Measurements from ENCODE around the gene POC1A.
A peak's percentile ranks its signal among the peaks of the same experiment; 100 is the strongest.

The POC1A gene

DNA sequence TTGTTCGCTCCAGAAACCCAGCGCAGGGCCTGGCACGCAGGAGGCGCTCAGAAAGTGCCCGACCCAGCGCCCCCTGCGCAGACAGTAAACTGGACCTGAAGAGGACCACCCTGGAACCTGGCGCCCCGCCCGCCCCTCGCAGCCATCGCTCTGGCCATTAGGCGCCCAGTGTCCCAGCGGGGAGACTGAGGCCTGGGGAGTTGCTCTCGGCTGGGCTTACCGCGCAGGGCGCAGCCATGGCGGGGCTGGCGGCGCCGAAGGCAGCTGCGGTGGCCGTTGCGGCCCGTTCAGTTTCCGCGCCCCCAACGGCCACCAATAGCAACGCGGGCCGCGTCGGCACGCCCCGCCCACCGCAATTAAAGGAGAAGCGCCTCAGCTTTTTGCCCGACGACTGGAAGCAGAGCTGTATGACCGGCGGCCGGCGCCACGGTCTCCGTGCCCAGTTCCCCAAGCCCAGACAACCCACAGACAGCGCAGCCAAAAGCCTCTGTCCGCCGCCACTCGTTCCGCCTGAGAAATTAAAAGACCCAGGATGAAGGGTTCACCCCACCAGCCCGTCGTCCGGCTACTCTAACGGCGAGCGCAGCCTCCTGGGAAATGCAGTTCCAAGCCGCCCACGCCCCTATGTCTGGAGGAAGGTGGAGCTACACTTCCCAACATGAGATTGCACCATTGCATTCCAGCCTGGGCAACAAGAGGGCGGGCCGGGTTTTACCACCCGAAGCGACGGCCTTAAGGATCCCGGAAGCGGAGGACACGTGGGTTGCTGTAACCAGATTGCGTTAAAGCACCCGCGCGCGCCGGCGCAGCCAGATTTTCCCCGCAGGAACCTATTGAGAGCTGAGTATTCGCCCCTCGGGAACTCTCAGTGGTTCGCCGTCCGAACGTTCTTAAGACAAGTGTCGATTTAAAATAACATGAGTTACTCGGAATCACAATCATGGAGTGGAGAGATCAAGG lies at the start of gene POC1A:
POC1A (minus strand) TSS at position 289 of the 960 bp plus-strand sequence; CDS start at position 238, 51 bp downstream.
- peak; percentile 66 to 70 for DNase-seq (ENCODE audit: low read depth in 2 of 2)

DNA sequence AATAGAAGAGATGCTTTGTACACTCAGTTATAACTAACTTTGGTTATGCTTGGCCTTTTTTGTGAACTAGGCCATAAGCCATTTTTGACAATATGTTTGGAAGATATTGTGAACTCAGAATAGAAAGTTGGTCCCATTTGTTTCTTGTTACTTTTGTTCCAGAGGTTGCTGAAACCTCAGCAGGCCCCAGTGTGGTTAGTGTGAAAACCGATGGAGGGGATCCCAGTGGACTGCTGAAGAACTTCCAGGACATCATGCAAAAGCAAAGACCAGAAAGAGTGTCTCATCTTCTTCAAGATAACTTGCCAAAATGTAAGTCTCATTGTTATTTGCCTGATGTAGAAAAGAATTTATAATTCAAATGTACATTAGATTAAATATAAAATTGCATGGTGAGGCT lies 49.5 kb upstream of the POC1A start:
- no peak for DNase-seq (ENCODE audit: low read depth in 2 of 2)

DNA sequence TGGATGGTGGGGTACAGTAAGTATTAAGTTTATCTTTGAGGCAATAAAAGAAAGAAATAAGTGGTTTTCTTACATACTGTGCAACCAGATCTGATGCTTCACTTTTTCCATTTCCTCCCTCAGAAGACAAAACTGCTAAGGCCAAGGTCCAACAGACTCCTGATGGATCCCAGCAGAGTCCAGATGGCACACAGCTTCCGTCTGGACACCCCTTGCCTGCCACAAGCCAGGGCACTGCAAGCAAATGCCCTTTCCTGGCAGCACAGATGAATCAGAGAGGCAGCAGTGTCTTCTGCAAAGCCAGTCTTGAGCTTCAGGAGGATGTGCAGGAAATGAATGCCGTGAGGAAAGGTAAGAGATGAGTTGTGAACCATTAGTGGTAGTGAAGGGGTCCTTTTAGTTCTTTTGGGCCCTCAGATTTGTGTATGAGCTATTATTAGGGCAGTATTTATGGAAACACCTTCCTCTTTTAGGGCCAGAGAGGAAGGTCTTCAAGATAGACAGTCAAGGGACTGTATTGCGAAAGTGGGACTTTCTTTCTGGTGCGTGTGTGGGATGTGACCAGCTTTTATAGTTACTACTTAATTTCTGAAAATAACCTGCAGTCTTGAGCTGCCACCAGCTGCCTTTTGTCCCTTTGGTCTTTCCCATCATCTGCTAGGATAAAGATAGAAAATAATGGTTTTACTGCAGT lies 48.3 kb upstream of the POC1A start:
- no peak for DNase-seq (ENCODE audit: low read depth in 2 of 2)

DNA sequence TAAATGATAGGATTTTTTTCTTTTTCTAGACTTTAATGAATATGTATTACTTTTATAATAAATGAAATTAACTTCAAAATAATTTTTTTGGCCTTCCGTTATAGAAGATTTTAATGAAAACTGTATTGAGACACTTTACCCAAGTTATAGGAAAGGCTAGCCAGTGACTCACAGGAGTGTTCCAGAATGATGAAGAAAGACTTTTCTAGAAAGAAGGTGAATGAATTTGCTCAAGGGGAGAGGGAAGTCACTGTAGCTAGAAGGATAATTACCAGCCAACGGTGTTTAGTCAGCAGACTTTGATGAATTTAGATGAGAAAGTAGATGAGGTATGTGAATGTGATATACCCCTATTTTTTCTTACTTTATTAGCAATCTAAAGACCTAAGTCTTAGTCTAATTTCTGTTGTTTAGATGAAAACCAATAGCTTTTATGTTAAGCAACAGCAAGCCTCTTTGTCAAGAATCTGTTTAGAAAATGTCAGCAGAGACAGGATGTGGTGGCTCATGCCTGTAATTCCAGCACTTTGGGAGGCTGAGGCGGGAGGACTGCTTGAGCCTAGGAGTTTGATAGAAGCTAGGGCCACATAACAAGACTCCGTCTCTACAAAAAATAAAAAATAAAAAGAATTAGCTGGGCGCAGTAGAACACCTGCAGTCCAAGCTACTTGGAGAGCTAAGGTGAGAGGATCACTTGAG lies 46.9 kb upstream of the POC1A start:
- DNase-seq (ENCODE audit: low read depth in 2 of 2) = no peak

DNA sequence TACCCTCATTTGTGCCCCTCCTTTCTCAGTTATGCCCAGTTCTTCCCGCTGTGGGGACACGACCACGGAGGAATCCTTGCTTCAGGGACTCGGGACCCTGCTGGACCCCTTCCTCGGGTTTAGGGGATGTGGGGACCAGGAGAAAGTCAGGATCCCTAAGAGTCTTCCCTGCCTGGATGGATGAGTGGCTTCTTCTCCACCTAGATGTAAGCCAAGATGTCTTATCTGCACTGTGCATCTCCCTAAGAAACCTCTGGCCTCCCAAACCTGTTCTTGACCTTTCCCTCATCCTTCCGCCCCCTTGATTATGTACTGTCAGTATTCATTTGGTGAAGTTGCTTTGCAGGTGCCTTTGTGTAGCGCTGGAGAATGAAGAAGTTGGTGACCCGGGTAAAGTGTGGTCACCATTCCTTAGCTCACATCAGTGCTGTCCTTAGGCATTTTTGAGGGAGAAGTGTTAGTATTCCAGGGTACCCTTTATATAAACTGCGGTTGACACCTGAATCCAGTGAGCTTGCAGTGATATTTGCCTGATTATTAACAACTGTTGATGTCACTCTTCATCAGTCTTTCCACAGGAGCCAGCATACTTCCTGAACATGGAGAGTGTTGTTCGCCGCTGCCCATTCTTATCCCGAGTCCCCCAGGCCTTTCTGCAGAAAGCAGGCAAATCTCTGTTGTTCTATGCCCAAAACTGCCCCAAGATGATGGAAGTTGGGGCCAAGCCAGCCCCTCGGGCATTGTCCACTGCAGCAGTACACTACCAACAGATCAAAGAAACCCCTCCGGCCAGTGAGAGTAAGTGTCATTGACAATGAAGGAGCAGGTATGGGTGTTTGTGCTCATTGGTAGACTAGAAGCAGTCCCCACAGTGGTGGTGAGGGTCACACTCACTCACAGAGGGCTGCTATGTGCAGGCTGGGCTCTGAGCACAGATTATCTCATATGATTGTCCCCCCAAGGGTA lies 44.7 kb upstream of the POC1A start:
- DNase-seq (ENCODE audit: low read depth in 2 of 2) = no peak

DNA sequence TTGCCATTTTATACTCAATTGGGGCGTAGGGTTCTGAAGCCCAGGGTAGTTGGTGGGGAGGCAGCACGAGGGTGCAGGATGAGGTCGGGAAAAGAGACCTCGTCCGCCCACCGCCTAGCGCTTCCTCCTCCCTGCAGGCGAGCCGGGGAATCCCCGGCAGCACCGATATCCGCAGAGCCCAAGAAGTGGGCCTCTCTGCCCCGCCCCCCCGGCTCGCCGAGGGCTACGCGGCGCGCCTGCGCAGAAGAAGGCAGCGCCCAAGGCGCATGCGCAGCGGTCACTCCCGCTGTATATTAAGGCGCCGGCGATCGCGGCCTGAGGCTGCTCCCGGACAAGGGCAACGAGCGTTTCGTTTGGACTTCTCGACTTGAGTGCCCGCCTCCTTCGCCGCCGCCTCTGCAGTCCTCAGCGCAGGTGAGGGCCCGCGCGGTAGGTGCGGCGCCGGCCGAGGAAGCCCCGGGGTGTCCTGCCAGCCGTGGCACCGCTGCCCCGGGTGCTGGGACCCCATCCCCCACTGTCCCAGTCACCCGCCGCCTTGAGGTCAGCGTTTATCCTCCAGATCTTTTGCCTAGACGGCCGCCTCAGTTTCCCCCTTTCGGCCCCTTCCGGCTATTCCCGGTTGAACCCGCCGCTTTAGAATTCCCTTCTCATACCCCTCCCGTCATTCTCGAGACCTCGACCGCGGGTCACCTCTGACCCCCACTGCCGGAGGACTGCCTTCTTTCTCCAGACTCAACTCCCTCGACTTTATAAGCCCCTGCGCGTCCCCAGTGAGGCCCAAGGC lies 43.8 kb upstream of the POC1A start, which contains the start of gene ALAS1:
ALAS1 (plus strand) TSS at position 319 of the 784 bp plus-strand sequence. CDS start 1,082 bp downstream, outside the sequence.
- DNase-seq (ENCODE audit: low read depth in 2 of 2) = peak; percentile 85 to 92

DNA sequence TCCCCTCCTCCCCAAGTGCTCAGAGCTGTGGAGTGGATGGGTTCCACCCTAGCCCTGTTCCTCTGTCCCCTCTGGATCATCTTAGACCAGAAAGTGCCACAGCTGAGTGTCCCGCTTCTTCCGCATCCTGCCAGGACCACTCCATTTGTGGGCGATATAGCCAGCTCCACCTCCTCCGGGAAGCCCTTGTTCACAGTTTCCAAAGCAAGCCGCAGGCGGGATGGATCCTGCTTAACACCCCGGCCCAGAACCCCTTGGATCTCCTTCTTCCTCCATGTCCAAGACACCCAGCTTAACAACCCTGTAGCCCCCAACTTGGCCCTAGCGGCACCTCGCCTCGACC lies 43.2 kb upstream of the POC1A start:
- DNase-seq (ENCODE audit: low read depth in 2 of 2) = no peak

DNA sequence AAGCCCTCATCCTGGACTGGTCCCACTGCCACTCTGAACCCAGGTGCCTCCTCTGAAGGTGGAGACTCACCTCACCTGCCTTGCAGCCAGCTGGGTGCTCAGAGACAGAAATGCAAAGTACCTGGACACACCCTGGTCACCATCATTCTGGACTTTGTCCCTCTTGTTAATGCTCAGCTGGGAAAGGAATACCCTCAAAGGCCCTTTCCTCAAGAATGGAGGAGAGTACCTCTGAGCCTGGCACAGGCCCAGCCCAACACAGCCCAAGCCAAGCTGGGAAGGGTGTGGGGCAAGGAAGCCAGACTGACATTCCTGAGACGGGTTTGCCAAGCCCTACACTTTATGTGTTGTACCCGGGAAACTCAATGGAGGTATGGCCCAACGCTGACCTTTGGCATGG lies 42.8 kb upstream of the POC1A start:
- DNase-seq (ENCODE audit: low read depth in 2 of 2) = no peak

DNA sequence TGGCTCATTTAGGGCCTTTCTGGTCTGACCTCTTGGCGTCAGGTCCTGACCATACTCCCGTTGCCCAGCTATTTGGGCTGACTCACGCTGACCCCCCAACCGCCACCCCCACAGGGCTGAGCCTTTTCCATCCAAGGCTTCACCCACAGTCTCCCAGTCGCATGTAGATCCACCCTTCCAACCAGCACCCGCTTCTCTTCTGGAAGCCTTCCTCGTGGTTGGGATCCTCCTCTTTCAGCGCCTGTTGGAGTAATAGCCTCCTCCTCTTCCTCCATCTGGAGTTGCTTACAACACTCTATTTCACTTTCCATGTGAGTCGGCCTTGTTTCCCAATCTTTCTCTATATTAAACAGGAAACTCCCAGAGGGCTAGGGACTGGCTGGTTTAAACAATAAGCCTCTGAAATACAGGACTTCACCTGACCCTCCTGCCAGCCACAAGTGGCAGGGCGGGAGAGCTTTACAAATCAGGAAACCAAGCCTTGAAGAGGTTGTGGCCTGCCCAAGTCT lies 41.7 kb upstream of the POC1A start:
- no peak for DNase-seq (ENCODE audit: low read depth in 2 of 2)

DNA sequence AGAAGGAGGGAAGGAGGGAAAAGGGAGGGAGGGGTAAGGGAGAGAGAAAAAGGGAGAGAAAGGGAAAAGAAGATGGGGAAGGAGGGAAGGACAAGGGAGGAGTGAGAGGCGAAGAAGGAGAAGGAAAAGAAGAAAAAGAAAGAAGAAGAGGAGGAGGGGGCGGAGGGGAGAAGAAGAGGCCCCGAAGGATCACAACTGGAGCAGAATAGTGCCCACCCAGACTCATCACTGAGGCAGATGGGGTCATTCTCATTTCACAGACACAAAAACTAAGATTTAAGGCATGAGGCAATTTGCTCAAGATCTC lies 41.0 kb upstream of the POC1A start:
- no peak for DNase-seq (ENCODE audit: low read depth in 2 of 2)

DNA sequence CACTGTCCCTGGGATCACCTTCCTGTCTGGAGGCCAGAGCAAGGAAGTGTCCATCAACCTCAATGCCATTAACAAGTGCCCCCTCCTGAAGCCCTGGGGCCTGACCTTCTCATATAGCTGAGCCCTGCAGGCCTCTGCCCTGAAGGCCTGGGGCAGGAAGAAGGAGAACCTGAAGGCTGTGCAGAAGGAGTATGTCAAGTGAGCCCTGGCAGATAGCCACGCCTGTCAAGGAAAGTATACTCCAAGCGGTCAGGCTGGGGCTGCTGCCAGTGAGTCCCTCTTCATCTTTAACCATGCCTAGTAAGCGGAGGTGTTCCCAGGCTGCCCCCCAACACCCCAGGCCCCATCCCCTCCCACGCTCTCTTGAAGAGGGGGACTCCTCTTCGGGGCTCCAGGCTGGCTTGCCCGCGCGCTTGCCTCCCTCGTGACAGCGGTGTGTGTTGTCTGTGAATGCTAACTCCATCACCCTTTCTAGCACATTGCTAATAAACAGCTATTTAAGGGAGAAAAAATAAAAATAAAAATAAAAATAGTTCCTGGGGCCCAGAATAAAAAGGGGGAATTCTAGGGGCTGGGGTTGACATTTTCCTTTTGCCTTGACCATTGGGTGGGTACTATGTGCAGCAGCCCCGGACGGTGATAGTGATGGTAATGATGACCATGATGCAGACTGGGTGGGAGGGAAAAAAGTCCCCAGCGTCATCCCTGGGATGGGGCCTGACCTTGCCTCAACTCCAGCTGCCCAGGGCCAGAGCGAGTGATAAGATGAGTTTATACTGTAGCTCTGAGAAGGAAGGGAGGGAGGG lies 40.5 kb upstream of the POC1A start:
- no peak for DNase-seq (ENCODE audit: low read depth in 2 of 2)

DNA sequence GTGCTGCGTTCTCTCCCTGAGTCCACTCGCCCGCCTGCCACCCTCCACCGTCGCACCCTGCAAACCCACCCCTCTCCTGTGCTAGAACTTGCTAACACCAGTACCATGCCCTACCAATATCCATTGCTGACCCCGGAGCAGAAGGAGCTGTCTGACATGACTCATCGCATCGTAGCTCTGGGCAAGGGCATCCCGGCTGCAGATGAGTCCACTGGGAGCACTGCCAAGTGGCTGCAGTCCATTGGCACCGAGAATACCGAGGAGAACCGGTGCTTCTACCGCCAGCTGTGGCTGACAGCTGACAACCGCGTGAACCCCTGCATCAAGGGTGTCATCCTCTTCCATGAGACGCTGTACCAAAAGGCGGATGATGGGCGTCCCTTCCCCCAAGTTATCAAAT lies 38.8 kb upstream of the POC1A start:
- no peak for DNase-seq (ENCODE audit: low read depth in 2 of 2)

DNA sequence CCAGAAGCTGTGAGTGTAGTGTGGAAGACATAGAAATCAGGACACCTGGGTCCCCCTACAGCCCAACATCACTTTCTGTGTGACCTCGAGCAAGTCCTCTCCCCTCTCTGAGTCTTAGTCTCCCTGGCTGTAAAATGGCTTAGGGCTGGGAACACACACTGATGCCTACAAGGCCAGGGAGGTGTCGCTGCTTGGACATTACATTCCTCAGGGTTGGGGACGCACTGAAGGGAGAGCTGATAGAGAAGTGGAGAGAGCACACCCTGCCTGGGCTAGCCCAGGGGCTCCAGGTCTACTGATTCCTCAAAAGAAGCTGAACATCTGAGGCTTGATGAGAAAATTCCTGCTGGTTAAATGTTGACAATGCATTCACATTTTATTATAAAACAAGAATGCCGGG lies 37.4 kb upstream of the POC1A start:
- DNase-seq (ENCODE audit: low read depth in 2 of 2) = no peak

DNA sequence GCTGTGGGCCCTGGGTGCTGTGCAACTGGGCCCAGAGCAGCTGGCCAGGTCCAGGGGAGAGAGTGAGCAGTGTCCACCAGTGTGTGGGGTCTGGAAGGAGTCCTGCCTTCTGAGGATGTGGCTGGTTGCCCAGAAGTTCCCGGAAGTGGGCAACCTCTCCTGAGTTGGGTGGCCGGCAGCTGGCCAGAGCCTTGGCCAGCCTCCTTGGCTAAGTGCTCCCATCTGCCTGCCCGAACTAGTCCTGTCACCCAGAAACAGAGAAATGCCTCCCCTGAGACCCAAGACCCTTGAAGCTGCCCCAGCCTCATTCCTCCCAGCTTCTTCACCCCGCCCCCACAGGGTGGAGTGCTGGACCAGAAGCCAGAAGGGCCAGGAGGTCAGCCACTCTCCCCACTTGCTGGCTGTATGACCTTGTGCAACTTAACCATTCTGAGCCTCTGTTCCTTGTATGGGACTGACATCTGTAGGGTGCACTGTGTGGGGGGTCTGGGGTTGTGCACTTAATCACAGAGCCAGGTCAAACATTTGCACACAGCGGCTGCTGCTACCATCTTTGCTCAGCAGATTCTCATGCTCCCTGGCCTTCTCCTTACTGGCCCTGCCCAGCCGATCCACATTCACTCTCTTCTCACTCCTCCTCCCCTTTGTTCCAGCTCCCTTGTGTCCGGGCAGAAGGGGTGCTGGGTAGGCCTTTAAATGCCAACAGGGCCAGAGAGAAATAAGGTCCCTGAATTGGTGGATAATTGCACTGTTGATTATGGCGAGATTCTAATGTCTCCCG lies 36.3 kb upstream of the POC1A start:
- no peak for DNase-seq (ENCODE audit: low read depth in 2 of 2)

DNA sequence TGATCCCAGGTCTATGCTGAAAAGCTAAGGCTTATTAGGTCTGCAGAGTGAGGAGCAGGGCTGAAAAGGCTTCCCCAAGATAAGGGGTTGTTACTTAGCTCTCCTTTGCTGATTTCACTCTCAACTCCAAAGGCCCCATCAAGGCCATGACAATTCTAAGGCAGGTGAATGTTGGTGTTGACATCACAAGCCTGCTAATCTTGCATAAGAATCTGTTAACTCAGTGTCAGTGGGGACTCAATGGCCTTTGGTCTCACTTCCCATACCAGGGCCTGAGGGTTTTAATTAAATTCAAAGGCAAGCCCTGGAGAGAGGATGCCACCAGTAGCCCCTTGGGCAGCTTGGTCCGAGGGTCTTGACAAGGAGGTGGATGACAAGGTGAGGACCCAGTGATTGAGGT lies 34.3 kb upstream of the POC1A start:
- no peak for DNase-seq (ENCODE audit: low read depth in 2 of 2)

DNA sequence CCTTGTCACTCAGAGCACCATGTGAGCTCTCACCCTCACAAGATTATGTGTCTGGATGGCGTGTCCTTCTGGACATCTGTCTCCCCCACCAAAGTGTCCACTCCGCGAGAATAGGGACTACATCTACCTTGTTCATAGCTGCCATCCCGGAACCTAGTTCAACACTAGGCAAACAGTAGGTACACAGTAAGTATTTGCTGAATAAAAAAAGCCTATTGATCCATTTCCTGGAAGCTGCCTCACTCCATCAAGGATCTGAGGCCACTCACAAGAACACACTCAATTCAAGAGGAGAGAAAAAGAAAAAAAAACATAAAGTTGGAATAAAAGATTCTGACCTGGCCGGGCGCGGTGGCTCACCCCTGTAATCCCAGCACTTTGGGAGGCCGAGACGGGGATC lies 32.5 kb upstream of the POC1A start:
- DNase-seq (ENCODE audit: low read depth in 2 of 2) = no peak

DNA sequence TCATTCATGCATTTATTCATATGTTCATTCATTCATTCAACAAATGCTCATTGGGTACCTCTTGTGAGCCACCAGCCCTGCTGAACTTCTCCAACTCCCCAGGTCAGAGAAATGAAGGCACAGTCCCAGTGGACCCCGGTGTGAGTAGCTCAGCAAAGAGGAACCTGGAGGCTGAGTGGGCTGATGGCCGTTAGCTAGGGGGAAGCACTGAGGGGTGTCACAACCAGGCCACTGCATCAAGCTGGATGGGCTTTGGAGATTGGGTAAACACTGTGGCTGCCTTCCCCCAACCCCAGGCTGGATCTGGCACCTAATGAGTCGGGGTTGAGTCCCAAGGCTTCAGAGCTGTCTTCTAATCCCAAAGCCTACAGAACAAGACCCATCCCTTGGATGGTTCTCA lies 31.6 kb upstream of the POC1A start:
- DNase-seq (ENCODE audit: low read depth in 2 of 2) = no peak

DNA sequence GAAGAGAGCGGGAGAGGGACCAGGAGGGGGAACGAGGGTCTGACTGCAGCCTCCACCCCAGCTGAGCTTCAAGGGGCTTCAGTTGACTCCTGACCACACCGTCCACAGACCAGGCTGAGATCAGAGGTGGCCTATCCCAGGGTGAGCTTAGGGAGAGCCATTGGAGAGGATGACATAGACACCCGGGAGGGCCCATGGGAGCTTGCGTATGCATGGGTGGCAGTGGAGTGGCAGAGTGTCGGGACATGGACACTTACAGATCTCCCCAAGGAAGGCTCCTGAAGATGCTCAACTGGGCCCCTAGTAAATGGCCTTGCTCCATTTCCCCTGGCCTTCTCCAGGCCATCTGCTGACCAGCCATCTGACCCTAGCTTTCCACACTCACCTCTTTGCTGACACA lies 31.1 kb upstream of the POC1A start:
- DNase-seq (ENCODE audit: low read depth in 2 of 2) = no peak

DNA sequence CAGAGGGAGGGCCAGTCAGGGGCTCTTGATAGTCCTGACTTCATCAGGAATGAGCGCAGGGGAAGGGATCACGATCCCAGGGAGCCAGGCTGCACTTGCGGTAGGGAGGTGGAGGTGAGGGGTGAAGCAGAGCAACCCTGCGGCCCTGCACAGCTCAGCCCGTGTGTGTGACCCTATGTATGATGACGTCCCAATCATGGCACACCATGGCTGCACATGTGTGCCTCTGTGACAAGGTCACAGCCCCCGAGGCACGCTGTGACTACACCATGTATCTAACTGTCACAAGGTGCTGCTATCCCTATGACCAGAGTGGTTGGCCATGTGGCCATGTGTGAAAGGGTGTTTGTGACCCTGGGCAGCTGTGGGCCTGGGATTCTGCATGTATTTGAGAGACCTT lies 30.5 kb upstream of the POC1A start:
- no peak for DNase-seq (ENCODE audit: low read depth in 2 of 2)

Measured in stimulated activated CD8-positive, alpha-beta memory T cell treated with anti-CD3 and anti-CD28 coated beads, Interleukin-7, amount 100 ng/mL, for 1 hour (primary cell).